Measurements from ENCODE around the gene TAMALIN.

Gene TAMALIN

DNA sequence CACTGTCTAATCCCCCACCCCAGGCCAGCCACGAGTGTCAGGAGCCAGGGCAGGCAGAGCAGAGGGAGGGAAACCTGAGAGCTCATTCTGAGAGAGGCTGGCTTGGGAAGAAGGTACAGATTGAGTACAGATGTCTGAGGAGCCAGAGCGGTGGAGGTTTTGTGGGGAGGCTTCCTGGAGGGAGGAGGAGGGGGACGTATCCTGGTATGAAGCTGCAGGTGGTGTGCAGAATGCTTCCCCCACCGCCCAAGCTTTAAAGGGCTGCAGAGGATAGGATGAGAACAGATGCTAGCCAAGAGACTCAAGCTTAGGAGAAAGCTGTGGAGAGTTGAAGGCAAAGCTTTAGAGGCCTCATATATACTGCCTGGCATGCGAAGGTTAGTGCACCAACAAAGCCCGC, 3.2 kb upstream of the TAMALIN start:
- TF ChIP-seq TAF1 (IDR thresholded peaks at IDR 0.05; ENCODE audit: borderline replicate concordance, insufficient read depth, low read length) (no peak), FOXP2 (optimal IDR thresholded peaks at IDR 0.05; ENCODE audit: borderline replicate concordance, extremely low read depth, extremely low read length, insufficient read depth) (no peak), SIN3A (IDR thresholded peaks at IDR 0.05; ENCODE audit: borderline replicate concordance, insufficient read depth, low read length) (no peak), POLR2AphosphoS5 (IDR thresholded peaks at IDR 0.05; ENCODE audit: low read depth, low read length) (no peak)
- TF ChIP-seq, protein P1, sequence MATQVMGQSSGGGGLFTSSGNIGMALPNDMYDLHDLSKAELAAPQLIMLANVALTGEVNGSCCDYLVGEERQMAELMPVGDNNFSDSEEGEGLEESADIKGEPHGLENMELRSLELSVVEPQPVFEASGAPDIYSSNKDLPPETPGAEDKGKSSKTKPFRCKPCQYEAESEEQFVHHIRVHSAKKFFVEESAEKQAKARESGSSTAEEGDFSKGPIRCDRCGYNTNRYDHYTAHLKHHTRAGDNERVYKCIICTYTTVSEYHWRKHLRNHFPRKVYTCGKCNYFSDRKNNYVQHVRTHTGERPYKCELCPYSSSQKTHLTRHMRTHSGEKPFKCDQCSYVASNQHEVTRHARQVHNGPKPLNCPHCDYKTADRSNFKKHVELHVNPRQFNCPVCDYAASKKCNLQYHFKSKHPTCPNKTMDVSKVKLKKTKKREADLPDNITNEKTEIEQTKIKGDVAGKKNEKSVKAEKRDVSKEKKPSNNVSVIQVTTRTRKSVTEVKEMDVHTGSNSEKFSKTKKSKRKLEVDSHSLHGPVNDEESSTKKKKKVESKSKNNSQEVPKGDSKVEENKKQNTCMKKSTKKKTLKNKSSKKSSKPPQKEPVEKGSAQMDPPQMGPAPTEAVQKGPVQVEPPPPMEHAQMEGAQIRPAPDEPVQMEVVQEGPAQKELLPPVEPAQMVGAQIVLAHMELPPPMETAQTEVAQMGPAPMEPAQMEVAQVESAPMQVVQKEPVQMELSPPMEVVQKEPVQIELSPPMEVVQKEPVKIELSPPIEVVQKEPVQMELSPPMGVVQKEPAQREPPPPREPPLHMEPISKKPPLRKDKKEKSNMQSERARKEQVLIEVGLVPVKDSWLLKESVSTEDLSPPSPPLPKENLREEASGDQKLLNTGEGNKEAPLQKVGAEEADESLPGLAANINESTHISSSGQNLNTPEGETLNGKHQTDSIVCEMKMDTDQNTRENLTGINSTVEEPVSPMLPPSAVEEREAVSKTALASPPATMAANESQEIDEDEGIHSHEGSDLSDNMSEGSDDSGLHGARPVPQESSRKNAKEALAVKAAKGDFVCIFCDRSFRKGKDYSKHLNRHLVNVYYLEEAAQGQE (IDR thresholded peaks at IDR 0.05; ENCODE audit: insufficient read depth in 1 of 2, low read depth in 2 of 2, low read length in 2 of 2), result no peak

DNA sequence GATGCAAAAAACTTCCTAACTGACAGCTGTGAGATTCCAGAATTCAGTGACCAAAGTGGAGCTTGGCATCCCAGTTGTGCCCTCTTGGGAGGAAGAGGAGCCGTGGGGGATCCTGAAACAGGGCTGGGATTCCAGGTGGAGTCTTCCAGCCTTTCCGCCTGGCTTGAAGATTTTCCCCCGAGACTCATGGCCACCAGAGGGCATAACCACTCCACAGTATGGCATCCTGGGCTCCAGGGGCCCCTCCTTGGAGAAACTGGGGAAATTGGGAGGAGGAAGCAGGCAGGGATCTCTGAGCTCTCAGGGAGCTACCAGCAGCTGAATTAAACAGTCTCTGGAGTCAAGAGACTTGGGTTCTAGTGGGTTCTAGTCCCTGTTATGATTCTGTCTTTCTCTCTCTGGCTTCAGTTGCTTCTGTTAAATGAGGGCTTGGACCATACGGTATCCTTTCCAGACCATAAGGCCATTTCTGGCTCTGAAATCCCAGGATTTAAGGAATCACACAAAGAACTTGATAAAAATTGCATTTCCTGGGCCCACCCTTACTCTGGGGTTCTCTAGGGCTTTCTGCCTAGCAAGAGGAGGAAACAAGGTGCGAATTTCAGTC, 2.6 kb upstream of the TAMALIN start:
- TF ChIP-seq SIN3A (IDR thresholded peaks at IDR 0.05; ENCODE audit: borderline replicate concordance, insufficient read depth, low read length) (no peak), POLR2AphosphoS5 (IDR thresholded peaks at IDR 0.05; ENCODE audit: low read depth, low read length) (no peak), FOXP2 (optimal IDR thresholded peaks at IDR 0.05; ENCODE audit: borderline replicate concordance, extremely low read depth, extremely low read length, insufficient read depth) (no peak), TAF1 (IDR thresholded peaks at IDR 0.05; ENCODE audit: borderline replicate concordance, insufficient read depth, low read length) (no peak)
- TF ChIP-seq, protein P1 (IDR thresholded peaks at IDR 0.05; ENCODE audit: insufficient read depth in 1 of 2, low read depth in 2 of 2, low read length in 2 of 2), result no peak

DNA sequence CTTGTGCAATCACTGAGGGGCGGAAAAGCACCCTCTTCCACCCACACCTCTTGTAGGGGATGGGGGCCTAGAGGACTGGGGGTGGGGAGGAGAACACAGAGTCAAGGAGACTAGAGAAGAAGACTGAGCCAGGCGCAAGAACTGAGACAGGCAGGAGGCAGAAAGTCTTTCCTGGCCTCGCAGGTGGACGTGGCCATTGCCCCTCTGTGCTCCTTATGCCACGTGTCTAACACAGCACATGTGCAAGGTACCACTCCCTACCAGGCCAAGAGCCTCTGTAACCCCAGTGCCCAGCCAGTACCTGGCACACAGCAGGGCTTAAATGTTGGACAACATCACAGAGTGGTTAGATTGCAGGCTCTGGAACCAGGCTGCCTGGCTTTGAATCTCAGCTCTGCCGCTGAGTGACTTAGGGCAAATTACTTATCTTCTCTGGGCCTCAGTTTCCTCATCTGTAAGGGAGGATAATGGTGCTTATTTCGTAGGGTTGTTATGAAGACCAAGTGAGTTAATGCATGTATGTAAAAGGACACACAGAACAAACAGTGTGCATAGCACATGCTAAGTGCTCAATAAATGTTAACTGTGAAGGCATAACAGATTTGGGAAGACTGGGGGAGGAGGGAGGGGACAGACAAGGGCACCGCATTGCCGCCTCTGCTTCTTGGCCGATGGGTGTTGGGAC, 1.4 kb upstream of the TAMALIN start:
- TF ChIP-seq, protein P1 (IDR thresholded peaks at IDR 0.05; ENCODE audit: insufficient read depth in 1 of 2, low read depth in 2 of 2, low read length in 2 of 2), result no peak
- TF ChIP-seq FOXP2 (optimal IDR thresholded peaks at IDR 0.05; ENCODE audit: borderline replicate concordance, extremely low read depth, extremely low read length, insufficient read depth) (no peak), POLR2AphosphoS5 (IDR thresholded peaks at IDR 0.05; ENCODE audit: low read depth, low read length) (no peak), TAF1 (IDR thresholded peaks at IDR 0.05; ENCODE audit: borderline replicate concordance, insufficient read depth, low read length) (no peak), SIN3A (IDR thresholded peaks at IDR 0.05; ENCODE audit: borderline replicate concordance, insufficient read depth, low read length) (no peak)

DNA sequence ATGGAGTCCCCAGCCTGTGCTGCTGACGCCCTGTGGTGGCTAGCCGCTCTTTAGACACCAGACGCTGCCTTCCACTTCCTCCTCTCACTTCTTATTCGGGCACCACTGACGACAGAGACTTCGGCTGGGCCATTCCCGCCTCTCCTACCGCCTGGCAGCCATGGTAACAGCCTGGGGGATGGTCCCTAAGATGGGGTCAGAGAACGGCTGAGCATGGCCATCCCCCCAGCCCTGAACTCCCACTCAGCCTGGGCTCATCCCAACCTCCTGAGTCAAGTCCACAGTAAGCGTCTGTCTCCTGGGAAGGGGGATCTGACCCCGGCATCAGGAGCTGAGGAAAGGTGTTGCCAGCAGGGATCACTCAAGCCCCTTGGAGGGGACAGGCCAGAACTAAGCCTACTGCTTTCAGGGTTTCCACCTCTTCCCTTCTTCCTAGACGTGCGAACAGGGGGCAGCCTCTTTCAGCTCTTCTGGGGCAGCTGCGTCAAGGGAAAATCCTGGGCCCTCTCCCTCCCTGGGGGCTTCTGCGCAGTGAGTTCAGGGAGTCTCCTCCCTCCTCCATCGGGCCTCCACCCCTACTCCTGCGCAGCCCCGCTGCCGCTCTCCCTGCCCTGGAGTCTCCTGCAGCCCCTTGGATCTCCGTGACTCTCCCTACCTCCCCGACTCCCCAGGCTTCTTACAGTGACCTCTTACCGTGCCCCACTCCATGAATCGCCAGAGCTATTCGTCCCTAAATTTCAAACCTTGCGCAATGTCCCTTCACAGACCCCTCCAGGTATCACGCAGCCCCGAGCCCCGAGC, 643 bp upstream of the TAMALIN start:
- TF ChIP-seq POLR2AphosphoS5 (IDR thresholded peaks at IDR 0.05; ENCODE audit: low read depth, low read length) (no peak), SIN3A (IDR thresholded peaks at IDR 0.05; ENCODE audit: borderline replicate concordance, insufficient read depth, low read length) (no peak), FOXP2 (optimal IDR thresholded peaks at IDR 0.05; ENCODE audit: borderline replicate concordance, extremely low read depth, extremely low read length, insufficient read depth) (no peak), TAF1 (IDR thresholded peaks at IDR 0.05; ENCODE audit: borderline replicate concordance, insufficient read depth, low read length) (no peak)
- TF ChIP-seq, protein P1 (IDR thresholded peaks at IDR 0.05; ENCODE audit: insufficient read depth in 1 of 2, low read depth in 2 of 2, low read length in 2 of 2), result no peak
